Measurements from ENCODE around the gene THADA. TPM values are rescaled to one million over a fixed set of nuclear protein-coding genes. Genes with fewer than 3 reads are reported as not detected.

The THADA gene
- total RNA-seq, 1 experiment from 2014 or later = 20.1 TPM

DNA sequence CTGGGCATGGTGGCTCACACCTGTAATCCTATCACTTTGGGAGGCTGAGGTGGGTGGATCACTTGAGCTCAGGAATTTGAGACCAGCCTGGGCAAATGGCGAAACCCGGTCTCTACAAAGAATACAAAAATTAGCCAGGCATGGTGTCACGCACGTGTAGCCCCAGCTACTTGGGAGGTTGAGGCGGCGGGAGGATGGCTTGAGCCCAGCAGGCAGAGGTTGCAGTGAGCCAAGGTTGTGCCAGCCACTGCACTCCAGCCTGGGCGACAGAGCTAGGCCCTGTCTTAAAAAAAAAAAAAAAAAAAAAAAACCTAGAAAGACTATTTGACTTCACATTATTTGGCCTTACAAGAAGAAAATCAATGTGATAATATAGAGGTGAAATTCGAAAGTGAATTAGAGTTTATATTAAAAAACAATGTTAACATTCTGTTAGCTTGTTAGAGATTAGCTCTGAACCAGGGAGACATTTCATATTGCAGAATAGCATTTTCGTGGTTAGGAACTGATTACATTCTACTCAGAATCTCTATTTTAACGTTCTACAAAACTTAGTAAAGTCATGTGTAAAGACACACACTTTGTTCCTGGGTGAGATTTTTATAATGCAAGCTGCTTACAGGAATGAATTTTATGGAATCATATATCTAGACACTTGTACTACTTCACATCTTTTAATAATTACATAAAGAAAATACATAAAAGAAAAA is 120.5 kb downstream of the THADA start:
- Histone ChIP-seq H3K23ac (ENCODE audit: insufficient read length, low read depth, low read length) (no peak overlapping the region), H3K9ac (ENCODE audit: extremely low read depth, insufficient read length, low read length) (no peak overlapping the region), H4K8ac (replicated peaks; ENCODE audit: insufficient read length, low read depth, low read length) (no peak overlapping the region), H2AFZ (ENCODE audit: low read length) (no peak overlapping the region), H3K4me2 (ENCODE audit: insufficient read depth, insufficient read length, low read length) (no peak overlapping the region), H3T11ph (ENCODE audit: low read length) (no peak overlapping the region), H3K4ac (ENCODE audit: low read depth, low read length) (no peak overlapping the region), H2AK5ac (ENCODE audit: insufficient read length, low read length) (no peak overlapping the region), H3K79me2 (ENCODE audit: insufficient read depth, low read length) (no peaks in the 10 kb centered on the region), H3K27me3 (ENCODE audit: insufficient read depth, low read length) (no peaks in the 10 kb centered on the region), H3K9me3 (ENCODE audit: control insufficient read depth, low read depth, low read length) (no peaks in the 10 kb centered on the region), H3K56ac (ENCODE audit: insufficient read length, low read depth, low read length) (no peak overlapping the region), H3K14ac (ENCODE audit: insufficient read depth, low read length) (no peak overlapping the region), H3K23me2 (ENCODE audit: insufficient read length, low read depth, low read length, poor library complexity, severe bottlenecking) (no peaks in the 10 kb centered on the region), H3K4me1 (ENCODE audit: insufficient read depth, low read length) (no peaks in the 10 kb centered on the region), H3K27ac (ENCODE audit: insufficient read length, low read depth, low read length) (no peak overlapping the region), H4K20me1 (ENCODE audit: control insufficient read depth, insufficient read depth, insufficient read length) (no peaks in the 10 kb centered on the region), H3K18ac (ENCODE audit: insufficient read length, low read depth, low read length) (no peak overlapping the region), H2BK5ac (ENCODE audit: insufficient read length, low read length) (no peak overlapping the region), H2BK15ac (ENCODE audit: low read depth, low read length) (no peak overlapping the region), H4K5ac (ENCODE audit: insufficient read length, low read depth, low read length) (no peak overlapping the region), H2BK12ac (ENCODE audit: insufficient read length, low read depth, low read length) (no peak overlapping the region), H2BK120ac (ENCODE audit: low read depth, low read length, poor library complexity, severe bottlenecking) (no peak overlapping the region), H4K91ac (ENCODE audit: insufficient read length, low read depth, low read length) (no peak overlapping the region), H2BK20ac (ENCODE audit: low read depth, low read length, poor library complexity, severe bottlenecking) (no peak overlapping the region), H3K79me1 (ENCODE audit: insufficient read depth, low read depth, low read length, poor library complexity, severe bottlenecking) (no peaks in the 10 kb centered on the region)
- Mint-ChIP-seq H3K36me3 (ENCODE audit: insufficient read depth in 1 of 3, low read depth in 3 of 3) (no peaks in the 10 kb centered on the region), H3K27ac (no peak overlapping the region), H3K9me3 (no peaks in the 10 kb centered on the region), H3K4me1 (no peaks in the 10 kb centered on the region), H3K4me3 (no peak overlapping the region), H3K27me3 (ENCODE audit: low read depth) (no peaks in the 10 kb centered on the region)
- TF ChIP-seq, protein P1, sequence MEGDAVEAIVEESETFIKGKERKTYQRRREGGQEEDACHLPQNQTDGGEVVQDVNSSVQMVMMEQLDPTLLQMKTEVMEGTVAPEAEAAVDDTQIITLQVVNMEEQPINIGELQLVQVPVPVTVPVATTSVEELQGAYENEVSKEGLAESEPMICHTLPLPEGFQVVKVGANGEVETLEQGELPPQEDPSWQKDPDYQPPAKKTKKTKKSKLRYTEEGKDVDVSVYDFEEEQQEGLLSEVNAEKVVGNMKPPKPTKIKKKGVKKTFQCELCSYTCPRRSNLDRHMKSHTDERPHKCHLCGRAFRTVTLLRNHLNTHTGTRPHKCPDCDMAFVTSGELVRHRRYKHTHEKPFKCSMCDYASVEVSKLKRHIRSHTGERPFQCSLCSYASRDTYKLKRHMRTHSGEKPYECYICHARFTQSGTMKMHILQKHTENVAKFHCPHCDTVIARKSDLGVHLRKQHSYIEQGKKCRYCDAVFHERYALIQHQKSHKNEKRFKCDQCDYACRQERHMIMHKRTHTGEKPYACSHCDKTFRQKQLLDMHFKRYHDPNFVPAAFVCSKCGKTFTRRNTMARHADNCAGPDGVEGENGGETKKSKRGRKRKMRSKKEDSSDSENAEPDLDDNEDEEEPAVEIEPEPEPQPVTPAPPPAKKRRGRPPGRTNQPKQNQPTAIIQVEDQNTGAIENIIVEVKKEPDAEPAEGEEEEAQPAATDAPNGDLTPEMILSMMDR (conservative IDR thresholded peaks at IDR 0.05) = no peak
- WGBS (ENCODE audit: extremely low coverage, insufficient read length, low lambda C conversion rate) = 100% methylated on average over 1 of the region's 10 CpGs
- DNase-seq = no peak

Data from H9 (cell line).